ENCODE data around the gene PRSS57.

PRSS57 gene

DNA sequence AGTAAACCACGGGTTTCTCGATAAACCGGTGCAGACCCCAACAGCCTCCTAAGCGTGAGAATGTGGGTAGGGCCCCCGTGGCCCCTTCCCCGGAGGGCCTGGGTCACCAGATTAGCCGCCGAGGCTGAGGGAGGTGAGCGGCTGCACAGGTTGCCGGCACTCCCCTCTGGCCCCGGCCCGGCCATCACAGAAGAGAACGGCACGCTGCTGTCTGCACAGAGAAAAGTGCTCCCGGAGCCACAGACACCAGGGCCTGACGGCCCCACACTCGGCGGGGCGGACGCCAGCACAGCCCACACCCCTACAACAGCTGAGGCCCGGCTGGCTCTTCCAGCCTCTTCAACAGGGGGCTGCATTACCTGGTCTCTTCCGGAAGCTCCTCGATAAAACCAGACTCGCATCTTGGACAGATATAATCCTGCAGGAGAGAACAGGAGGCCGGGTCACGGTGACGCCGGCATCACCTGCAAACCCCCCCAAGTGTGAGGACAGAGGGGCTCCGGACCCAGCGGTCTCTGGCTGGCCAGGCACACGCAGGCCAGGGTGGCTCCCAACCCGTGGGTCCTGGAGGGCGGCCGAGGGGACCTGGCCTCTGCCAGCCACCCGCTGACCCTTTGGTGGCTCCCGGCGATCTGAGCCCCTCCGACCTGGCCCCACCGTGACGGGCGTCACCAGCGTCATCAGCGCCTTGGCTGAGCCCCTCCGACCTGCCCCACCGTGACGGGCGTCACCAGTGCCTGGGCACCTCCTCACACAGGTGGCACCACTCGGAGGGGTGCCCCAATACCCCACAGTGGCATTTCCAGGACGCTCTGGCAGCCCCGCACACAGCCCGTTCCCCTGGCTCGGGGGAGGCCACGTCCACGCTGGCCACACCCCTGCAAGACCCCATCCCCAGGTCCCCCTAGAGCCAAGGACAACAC is 42.5 kb downstream of the PRSS57 start:
- no peak for DNase-seq (ENCODE audit: low read depth)

DNA sequence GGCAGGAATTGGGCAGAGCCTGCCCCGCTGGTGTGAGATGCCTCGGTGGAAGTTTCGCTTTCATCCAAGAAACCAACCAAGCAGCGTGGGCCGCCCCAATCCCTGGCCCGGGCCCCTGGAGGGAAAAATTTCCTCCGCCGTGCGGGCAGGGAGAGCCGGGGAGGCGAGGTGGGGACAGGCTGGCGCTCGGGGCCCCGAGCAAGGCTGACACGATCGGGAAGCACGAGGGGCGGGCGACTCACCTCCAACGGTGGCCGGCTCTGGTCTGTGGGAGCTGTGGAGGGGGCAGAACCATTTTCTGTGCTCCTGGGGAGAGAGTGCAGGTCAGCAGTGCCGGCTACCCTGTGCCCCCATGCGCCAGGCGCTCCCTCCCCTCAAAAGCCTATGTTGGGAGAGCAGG is 43.3 kb downstream of the PRSS57 start:
- DNase-seq (ENCODE audit: low read depth), result no peak

DNA sequence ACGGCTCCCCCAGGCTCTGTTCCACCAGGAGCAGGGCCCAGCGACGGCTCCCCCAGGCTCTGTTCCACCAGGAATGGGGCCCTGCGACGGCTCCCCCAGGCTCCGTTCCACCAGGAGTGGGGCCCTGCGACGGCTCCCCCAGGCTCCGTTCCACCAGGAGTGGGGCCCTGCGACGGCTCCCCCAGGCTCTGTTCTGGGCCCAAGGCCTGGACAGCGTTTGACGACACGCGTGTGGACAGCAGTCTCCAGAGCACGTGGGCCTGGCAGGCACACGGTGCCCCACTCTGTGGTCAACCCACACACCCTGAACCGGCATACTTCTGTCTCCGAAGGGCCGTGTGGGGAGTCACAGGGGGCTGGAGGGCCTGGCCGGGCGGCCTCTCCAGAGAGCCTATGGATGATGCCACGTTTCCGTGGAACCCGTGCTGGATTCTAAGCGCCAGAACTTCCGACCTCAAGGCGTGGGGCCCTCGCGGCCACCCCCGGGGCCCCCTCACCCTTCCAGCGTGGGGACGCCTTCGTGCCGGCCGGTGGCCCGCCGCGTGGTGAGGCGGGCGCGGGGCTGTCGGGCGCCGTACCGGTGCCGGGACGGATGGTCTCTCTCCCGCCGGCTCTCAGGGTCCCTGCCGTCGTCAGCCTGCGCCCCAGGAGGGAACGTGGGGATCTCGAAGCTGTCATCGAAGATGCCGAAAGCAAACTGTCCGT is 44.0 kb downstream of the PRSS57 start:
- no peak for DNase-seq (ENCODE audit: low read depth)

DNA sequence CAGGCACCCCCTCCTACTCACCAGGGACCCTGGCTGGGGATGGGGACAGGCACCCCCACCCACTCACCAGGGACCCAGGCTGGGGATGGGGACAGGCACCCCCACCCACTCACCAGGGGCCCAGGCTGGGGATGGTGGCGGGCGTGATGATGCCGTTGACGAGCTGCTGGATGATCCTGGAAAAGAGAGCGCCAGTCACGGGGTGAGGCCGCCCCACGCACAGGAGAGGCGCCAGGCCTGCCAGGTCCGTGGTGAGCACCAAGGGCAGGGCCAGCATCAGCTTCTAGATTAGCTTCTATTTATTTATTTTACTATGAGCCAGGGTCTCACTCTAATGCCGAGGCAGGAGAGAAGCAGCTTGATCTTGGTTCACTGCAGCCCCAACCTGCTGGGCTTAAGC is 45.1 kb downstream of the PRSS57 start:
- DNase-seq (ENCODE audit: low read depth), result no peak

DNA sequence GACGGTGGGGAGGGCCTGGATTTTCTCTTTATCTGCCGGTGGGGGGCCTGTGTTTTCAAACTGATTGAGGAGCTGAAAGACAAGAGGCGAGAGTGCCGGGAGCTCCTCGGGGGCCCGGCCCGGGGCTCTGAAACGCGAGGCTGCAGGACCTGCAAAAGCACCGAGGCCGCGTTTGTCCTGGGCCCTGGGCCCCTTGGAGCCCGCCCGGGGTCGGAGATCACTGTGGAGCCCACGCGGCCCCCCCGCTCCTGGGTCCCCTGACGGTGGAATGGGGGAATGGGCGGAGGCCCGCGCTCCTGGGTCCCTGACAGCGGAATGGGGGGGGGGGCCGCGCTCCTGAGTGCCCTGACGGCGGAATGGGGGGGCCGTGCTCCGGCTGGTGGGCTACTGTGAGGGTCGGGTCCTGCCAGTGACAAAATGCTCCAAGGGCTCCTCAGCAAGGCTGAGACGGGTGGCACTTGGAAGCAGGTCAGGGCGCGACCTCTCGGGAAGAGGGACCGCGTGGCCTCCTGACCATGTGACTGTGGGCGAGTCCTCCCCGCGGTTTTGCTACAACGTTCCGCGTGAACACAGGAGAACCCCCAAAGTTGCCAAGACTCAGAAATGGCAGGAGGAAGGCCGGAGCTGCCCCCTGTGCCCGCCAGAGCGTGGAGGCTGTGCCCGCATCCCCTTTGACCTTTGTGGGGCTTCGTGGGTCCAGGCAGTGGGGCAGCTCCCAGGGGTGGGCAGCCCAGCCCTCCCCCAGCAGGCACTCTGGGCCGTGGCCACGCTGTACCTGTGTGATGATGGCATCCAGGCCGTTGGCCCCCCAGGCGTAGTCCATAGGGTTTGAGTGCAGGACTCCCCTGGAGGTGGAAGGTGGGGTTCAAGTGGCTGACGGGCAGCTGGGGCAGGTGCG is 46.1 kb downstream of the PRSS57 start:
- no peak for DNase-seq (ENCODE audit: low read depth)

DNA sequence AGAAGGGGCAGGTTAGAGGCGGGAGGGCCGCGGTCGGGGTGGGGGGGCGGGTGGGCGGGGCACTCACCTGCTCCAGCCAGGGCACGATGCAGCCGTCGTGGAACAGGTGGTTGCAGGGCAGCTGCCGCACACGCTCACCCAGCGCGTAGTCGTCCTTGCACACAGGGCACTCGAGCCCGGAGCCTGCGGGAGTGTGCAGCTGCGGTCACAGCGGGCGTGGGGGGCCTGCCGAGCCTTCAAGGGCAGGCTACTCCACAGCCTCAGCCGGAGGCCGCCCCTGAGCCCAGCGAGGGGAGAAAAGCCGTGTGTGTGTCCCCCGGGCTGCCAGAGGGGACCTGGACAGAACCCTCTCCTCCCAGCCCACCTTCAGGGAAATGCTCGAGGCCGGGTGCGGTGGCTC is 46.9 kb downstream of the PRSS57 start:
- no peak for DNase-seq (ENCODE audit: low read depth)

DNA sequence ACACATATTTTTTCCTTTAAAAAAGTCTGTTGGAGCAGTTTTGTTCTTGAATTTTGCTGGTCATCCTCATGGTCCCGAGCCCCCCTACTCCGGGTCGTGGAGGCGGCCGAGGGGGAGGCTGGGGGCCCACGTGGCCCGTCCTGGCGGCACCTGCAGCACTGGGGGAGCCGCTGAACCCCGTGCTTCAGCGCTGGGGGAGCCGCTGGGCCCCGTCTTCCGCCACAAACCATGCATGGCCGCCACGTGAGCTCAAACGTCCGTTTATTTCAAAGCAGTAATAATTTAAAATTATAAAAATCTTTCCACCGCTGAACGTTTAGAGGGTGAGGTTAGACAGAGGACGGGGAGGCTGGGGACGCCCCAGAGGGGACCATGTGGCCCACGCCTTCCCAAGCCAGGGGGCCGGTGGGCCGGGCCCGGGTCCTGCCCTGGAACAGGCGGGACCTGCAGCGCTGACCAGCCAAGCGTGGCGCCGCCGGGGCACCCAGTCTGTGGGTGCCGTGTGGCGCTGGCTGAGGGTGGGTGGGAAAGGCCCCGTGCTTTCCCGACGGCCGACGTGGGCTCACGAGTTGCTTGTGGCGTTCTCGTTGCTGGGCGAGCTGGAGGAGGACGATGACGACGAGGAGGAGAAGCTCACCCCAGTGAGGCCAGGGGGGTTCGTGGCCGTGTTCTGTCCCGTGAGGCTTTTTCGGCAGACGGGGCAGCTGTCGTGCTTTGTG is 47.5 kb downstream of the PRSS57 start:
- no peak for DNase-seq (ENCODE audit: low read depth)

DNA sequence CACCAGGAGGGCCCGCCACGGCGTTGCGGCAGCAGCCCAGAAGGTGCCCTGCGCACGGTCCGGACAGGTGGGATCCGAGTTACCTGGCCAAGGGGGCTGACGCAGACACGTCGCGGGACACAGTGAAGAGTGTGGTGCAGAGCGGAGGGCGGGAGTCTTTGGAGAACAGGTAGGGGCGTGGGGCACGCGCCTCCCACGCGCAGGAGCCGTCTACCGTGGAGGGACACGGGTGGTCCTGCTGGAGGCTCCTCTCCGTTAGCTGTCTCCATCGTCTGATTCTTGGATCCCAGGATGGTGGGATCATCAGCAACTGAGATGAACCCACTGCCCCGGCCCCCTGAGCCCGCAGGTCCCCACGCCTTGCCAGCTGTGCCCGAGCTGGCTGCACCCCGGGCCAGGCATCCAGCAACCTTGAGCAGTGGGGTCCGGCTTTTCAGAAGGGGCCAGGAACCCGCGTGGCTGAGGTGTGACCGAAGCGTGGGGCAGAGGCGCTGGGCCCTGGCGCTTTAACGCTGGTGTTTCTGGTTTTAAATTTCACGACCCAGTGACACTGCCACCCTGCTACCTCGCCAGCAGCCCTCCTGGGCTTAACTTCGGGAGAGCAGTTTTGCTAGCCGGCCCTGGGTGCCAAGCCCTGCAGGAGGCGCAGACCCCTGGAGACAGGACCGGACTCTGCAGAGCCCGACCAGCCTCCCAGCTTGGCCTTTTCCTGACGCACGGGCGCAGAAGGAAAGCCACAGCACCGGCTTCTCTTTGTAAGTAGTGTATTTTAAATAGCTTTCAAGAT is 48.3 kb downstream of the PRSS57 start:
- no peak for DNase-seq (ENCODE audit: low read depth)

DNA sequence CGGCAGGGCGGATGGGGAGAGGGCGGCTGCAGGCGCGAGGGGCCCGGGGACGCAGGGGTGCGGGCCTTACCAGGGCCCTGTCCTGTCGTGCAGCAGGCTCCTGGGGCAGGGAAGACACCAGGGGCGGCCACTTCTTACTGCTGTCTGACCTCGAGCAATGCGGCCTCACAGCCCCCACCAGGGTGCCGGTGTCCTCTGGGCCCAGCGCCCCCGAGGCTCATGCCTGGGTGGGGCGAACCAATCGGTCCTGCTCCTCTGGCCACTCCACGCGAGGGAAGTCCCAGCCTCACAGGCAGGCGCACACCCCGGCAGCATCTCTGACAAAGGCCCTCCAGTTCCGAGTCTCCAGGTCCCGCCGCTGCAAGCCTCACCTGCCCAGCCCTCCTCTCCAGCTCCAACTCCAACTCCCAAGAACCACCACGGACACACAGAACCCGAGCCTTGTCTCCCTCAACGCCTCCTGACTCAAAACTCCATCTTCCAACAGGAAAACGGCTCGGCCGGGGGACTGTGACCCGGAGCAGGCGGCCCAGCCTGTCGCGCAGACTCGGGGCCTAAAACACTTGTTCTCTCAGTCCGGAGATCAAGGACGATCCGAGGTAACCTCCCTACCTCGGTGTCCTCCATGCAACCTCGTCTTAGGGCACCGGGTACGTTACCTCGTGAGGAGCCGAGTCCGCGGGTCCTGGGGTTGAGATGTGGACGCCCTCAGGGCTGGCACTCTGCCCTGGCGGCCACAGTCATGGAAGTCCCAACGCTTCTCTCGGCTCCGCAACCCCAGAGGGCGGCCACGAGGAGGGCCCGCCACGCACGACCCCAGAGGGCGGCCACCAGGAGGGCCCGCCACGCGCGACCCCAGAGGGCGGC is 49.1 kb downstream of the PRSS57 start:
- DNase-seq (ENCODE audit: low read depth), result no peak

DNA sequence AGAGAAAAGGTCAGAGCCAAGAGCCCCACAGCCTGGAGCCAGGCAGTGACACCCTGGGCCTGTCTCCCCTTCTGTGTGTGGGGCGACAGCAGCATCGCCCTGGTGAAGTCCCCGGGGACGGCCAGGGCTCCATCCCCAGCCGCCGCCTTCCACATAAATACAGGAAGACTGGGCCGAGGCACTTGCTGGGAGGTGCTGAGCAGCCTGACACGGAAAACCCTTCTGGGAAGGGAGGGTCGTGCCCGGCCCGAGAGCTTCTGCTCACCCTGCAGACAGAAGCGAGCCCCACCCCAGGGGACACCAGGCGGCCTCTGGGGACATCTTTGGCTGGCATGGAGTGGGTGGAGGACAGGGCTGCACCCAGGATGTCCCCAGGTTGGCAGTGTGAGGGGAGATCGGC is 50.5 kb downstream of the PRSS57 start:
- no peak for DNase-seq (ENCODE audit: low read depth)

DNA sequence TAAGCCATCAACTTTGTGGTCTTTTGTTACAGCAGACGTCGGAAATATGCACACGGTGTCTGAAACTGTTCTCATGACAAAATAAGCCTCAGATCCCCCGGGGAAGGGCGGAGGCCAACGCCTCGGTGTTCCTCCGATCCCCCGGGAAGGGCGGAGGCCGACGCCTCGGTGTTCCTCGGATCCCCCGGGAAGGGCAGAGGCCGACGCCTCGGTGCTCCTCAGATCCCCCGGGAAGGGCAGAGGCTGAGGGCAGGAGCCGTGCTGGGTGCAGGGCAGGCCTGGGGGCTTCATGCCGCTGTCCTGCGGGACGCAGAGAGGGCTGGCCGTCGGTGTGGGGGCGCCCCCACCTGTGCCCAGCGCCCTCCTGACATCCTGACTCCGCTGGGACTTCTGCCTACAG is 50.9 kb downstream of the PRSS57 start:
- no peak for DNase-seq (ENCODE audit: low read depth)

DNA sequence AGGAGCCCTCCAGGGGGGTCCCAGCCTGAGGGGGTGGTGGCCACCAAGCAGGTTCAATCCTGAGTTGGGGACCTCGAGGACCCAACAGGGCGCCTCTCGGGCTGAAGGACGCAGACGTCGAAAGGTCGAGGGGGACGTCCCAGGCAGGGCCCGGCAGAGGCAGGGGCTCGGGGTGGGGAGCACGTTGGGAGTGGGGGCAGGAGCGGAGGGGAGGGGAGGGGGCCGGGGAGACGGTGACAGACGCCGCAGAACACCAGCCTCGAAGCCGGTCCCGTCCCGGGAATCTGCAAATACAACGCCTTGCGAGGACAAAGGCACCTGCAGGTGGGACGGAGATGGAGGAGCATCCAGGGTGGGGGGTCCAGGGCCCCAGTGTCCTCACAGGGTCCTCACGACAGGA is 51.5 kb downstream of the PRSS57 start:
- DNase-seq (ENCODE audit: low read depth), result no peak

DNA sequence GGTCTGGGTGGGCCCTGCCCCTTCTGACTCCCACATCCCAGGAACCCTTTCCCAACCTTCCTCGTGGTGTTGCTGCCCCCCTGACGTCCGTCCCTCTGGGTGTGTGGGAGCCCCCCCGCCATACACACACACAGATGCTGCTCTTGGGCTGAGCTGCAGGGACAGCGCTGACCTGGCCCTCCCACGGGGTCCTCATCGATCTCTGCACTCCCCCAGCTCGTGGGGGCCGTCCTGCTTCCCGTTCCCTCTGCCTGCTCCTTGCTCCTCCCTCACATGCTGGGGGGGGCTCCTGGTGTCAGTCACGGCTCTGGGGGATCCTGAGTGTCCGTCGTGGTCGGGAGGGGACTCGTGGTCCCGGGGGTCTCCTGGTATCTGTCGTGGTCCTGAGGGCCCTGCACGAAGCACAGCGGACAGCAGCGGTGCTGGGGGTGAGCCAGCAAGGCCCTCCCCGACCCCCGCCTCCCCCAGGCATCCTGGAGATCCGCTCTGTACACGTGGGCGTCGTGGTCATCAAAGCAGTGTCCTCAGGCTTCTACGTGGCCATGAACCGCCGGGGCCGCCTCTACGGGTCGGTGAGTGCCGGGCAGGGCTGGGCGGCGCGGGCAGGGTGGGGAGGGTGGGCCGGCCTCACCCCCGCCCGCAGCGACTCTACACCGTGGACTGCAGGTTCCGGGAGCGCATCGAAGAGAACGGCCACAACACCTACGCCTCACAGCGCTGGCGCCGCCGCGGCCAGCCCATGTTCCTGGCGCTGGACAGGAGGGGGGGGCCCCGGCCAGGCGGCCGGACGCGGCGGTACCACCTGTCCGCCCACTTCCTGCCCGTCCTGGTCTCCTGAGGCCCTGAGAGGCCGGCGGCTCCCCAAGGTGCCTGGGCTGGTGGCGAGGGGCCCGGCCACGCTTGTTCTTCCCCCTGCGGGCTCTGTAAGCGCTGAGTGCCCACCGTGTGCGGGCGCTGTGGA is 52.2 kb downstream of the PRSS57 start:
- DNase-seq (ENCODE audit: low read depth), result no peak

DNA sequence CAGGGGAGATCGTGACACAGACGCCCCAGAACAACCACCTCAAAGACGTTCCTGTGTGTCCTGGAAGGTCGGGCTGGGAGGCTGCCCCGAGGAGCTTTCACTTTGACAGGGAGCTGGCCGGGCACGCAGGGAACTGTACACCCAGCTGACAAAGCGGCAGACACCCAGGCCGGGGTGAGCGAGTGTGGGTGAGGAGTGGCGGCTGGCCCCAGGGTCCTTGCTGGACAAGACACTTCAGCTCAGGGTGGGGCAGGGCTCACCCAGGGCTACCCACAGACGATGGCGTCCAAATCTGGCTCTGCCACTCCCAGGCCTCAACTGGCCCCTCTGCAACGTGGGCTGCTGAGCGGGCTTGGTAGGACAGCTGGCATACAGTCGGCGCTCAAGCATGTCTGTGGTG is 53.5 kb downstream of the PRSS57 start:
- no peak for DNase-seq (ENCODE audit: low read depth)

DNA sequence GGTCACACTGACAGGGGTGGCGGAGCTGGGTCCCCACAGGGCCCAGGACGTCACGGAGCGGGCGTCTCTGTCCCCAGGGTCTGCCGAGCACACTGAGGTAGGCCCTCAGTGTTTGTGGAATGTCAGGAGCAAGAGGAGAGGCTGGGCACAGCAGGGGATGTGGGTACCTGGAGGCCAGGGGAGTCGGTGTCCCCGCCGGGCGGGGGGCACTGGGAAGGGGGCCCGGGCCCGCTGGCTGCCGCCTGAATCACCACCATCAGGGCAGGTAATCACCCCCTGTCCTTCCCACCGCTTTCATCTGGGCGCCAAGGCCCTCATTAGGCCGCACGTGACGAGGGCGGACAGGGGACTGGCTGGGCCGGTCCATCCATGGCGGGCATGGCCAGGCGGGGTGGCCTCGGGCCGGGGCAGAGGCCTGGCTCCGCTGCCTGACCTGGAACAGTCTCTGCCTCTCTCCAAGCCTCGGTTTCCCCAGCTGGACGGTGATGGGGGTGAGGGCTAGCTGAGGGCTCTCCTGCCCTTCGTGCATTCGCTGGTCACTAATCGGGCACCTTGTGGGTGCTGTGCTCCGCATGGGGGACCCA is 54.6 kb downstream of the PRSS57 start:
- no peak for DNase-seq (ENCODE audit: low read depth)

DNA sequence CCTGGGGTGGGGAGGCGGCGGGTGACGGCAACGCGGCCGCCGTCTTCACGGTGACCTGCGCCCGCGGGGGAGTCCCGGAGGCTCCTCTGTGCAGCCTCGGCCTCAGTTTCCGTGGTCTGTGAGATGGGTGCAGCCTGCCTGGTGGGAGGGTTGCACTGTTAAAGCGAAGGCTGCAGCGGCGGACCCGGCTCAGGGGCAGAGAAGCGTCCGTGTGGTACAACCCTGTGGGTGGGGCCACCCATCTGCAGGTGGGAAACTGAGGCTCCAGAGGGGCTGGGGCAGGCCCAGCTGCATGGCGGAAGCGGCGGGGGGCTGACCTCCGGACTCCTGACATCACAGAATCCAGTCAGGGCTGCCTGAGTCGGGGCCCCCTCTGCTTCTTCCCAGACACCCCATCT is 55.1 kb downstream of the PRSS57 start:
- no peak for DNase-seq (ENCODE audit: low read depth)

DNA sequence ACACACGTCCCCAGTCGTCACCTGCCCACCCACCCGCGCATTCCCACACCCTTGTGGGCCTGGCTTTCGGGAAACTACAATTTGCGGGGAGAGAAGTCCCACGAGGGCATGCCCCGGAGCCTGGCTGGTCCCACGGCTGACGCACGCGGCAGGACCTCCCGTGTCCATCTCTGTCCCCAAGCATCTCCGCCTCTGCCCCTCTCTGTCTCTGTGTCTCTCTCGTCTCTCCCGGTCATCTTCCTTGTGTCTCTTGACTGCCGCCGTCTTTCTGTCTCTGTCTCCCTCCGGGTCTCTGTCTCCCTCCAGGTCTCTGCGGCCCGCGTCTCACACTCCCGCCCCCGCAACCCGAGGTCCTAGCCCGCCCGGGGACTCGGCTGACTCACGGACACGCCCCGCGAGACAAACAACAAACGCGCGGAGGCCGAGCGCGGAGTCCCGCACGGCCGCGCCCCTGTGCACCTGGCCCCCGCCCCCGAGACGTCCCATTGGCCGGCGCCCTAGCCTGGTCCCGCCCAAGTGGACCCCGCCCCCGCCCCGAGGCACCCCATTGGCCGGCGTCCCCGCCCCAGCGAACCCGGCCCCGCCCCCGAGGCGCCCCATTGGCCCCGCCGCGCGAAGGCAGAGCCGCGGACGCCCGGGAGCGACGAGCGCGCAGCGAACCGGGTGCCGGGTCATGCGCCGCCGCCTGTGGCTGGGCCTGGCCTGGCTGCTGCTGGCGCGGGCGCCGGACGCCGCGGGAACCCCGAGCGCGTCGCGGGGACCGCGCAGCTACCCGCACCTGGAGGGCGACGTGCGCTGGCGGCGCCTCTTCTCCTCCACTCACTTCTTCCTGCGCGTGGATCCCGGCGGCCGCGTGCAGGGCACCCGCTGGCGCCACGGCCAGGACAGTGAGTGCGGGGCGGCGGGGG is 55.7 kb downstream of the PRSS57 start, which contains the start of gene FGF22:
Gene FGF22, plus strand, starts transcription at position 627 of the 908 bp plus-strand sequence. Its CDS starts 47 bp downstream, at position 674.
- peak; percentile 87 for DNase-seq (ENCODE audit: low read depth)

Measured in iris pigment epithelial cell (primary cell).